Gastrocnemius medialis (tissue), 4 donors: Measurements from ENCODE around the gene CEACAM19.

Source experiments
- CTCF ChIP-seq, 5 experiments: fragments of 450-650 bp in 3 of 5; fragments of 200-600 bp in 2 of 5; sonication (generic) in 2 of 5; IDR thresholded peaks in 4 of 5; conservative IDR thresholded peaks in 1 of 5; 1 replicate in 4 of 5; 2 replicates in 1 of 5; pipeline ENCODE4 v1.5.1; 2016 to 2019; ENCODE audit warnings: antibody characterized with exemption in 5 of 5, mild to moderate bottlenecking in 3 of 5, moderate library complexity in 3 of 5
- POLR2A ChIP-seq, 2 donors: fragments of 450-650 bp; IDR thresholded peaks; one replicate each; pipeline ENCODE4 v1.6.1; 2017; ENCODE audit warnings: antibody characterized with exemption in 2 of 2, mild to moderate bottlenecking in 2 of 2, moderate library complexity in 2 of 2

- TF ChIP-seq CTCF (IDR thresholded peaks at IDR 0.05 in 4 of 5, conservative IDR thresholded peaks at IDR 0.05 in 1 of 5) (no peak), POLR2A (IDR thresholded peaks at IDR 0.05) (no peak)
These were observed 45.1 kb upstream of the CEACAM19 start for GRCh38 chr19:44626048-44626624.
